Erythroblast (primary cell): ENCODE measurements around the gene COL25A1.

Experiments
- GATA1 ChIP-seq: IDR thresholded peaks from 2 replicates; pipeline ENCODE4 v1.6.1; 2011; ENCODE audit warnings: low read depth, mild to moderate bottlenecking, control low read depth, low read length, moderate library complexity
- POLR2A ChIP-seq: IDR thresholded peaks from 2 replicates; pipeline ENCODE4 v1.6.1; 2011; ENCODE audit warnings: mild to moderate bottlenecking, low read length

DNA sequence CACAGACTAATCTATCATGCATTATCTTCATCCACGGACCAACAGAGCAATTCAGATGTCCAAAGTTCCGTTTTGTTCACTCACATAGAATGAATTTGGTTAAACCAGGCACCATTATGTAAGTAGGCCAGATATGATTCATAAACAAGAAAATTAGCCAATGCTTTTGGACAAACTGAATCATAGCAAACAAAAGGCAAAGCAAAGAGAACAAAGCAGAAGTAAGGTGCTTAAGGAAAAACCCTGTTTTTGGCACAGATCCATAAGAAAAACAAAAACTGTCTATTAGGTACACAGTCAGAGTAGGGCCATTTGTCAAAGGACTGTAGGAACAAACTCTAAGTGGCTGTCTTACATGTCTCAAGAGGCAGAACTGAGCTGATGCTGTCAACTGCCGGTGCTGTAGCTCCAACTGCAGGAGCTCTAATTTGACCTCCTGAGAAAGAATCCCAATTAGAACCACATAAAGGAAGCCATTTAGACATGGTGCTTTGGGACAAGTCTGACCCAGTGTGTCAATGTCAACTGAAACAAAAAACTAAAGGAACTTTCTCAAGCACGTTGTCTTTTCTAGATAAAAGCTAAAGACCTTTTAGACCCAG lies 146.7 kb downstream of the COL25A1 start:
- no peak for TF ChIP-seq POLR2A
- TF ChIP-seq GATA1: no peak
